K562 (cell line): ENCODE results near the gene ABI3BP. TPM values are rescaled to one million over a fixed set of nuclear protein-coding genes. Genes with fewer than 3 reads are reported as not detected.

Experiments
- ATAC-seq: fragments of 200-7000 bp; cut with Tn5 transposase; 3 replicates; pipeline ENCODE4 v1.9.1; 2020; ENCODE audit warnings: moderate library complexity
- BruUV-seq: library from RNA; stranded (reverse); fragments of 400-500 nt; replicated peaks from 2 replicates; lab custom pipeline; 2021; lab: Mats Ljungman, UMichigan
- CTCF ChIA-PET: fragments of 300-600 bp; formaldehyde crosslinking; extraction: SDS; loops from one replicate; lab custom pipeline; 2021; ENCODE audit warnings: low intra/inter-chr PET ratio; lab: Yijun Ruan, JAX
- POLR2A ChIA-PET: fragments of 300-600, 350-650 bp; sonication (Branson Sonifier 250); formaldehyde crosslinking; extraction: SDS; loops from one replicate; lab custom pipeline; 2021; ENCODE audit warnings: antibody characterized with exemption, inconsistent platforms; lab: Yijun Ruan, JAX
- DNase-seq, 4 experiments: peaks; one replicate each; pipeline versions ENCODE4 v3.0.0 to v3.0.0-alpha.2; 2011 to 2018; ENCODE audit warnings: low spot score in 3 of 4, mixed read lengths in 3 of 4; ENCODE audit errors: extremely low read depth in 1 of 4
- FAIRE-seq: peaks from 2 replicates; lab custom pipeline; 2011; peaks lifted over from hg19 to GRCh38; lab: Jason Lieb, UNC
- H2AFZ ChIP-seq: 2 replicates; pipeline ENCODE4 v1.6.0; 2011; ENCODE audit warnings: low read depth, low read length, control low read depth, inconsistent platforms
- H3K27ac ChIP-seq: fragments of 200-600 bp; 3 replicates; pipeline ENCODE4 v1.8.0; 2011; ENCODE audit warnings: low read depth, mild to moderate bottlenecking, control low read depth, inconsistent platforms, low read length, moderate library complexity, mixed read lengths; ENCODE audit errors: extremely low read depth
- H3K27me3 ChIP-seq, 2 experiments: fragments of 300-600 bp in 1 of 2; 2 replicates in 1 of 2; 3 replicates in 1 of 2; pipeline versions ENCODE4 v1.6.0 to v1.8.0; 2011; ENCODE audit warnings: inconsistent platforms in 2 of 2, low read length in 2 of 2, mild to moderate bottlenecking in 1 of 2, mixed read lengths in 1 of 2, moderate library complexity in 1 of 2; ENCODE audit not compliant: control insufficient read depth in 2 of 2, insufficient read depth in 2 of 2
- H3K36me3 ChIP-seq: fragments of 300-600 bp; 3 replicates; pipeline ENCODE4 v1.8.0; 2011; ENCODE audit warnings: mild to moderate bottlenecking, low read length, inconsistent platforms; ENCODE audit not compliant: control insufficient read depth, insufficient read depth
- H3K4me1 ChIP-seq, 2 experiments: fragments of 200-600 bp in 1 of 2; replicated peaks in 1 of 2; 2 replicates in 1 of 2; 3 replicates in 1 of 2; pipeline versions ENCODE4 v1.5.1 to v1.8.0; 2011; ENCODE audit warnings: inconsistent platforms in 2 of 2, low read length in 2 of 2, mild to moderate bottlenecking in 1 of 2, mixed read lengths in 1 of 2, moderate library complexity in 1 of 2; ENCODE audit not compliant: control insufficient read depth in 2 of 2, insufficient read depth in 2 of 2
- H3K4me2 ChIP-seq: 2 replicates; pipeline ENCODE4 v1.6.1; 2011; ENCODE audit warnings: low read length, control low read depth, inconsistent platforms, mixed read lengths; ENCODE audit not compliant: insufficient read depth
- H3K4me3 ChIP-seq: fragments of 200-600 bp; sonication (generic), shearing (Covaris generic); 2 replicates; pipeline ENCODE4 v1.5.1; 2016; ENCODE audit warnings: control low read depth, inconsistent platforms
- H3K79me2 ChIP-seq: fragments of 200-600 bp; 3 replicates; pipeline ENCODE4 v1.8.0; 2011; ENCODE audit warnings: low read length, inconsistent platforms; ENCODE audit not compliant: control insufficient read depth, insufficient read depth
- H3K9ac ChIP-seq, 2 experiments: 2 replicates each; pipeline versions ENCODE4 v1.6.0 to v1.6.1; 2011; ENCODE audit warnings: low read depth in 2 of 2, low read length in 2 of 2, control low read depth in 1 of 2, inconsistent platforms in 1 of 2, mild to moderate bottlenecking in 1 of 2, mixed read lengths in 1 of 2; ENCODE audit not compliant: insufficient read depth in 1 of 2
- H3K9me1 ChIP-seq: one replicate; pipeline ENCODE4 v1.6.0; 2011; ENCODE audit warnings: inconsistent platforms, mild to moderate bottlenecking, low read length, moderate library complexity; ENCODE audit not compliant: control insufficient read depth, insufficient read depth
- H3K9me3 ChIP-seq: replicated peaks from 2 replicates; pipeline ENCODE4 v1.5.1; 2011; ENCODE audit warnings: low read depth, low read length, inconsistent platforms; ENCODE audit not compliant: control insufficient read depth, insufficient read depth
- H4K20me1 ChIP-seq: replicated peaks from 2 replicates; pipeline ENCODE4 v1.6.1; 2011; ENCODE audit warnings: low read length, inconsistent platforms, mixed read lengths; ENCODE audit not compliant: control insufficient read depth, insufficient read depth
- ARNT ChIP-seq, 2 experiments: fragments of 450-650 bp; IDR thresholded peaks; 2 replicates each; pipeline ENCODE4 v1.6.1; 2016; ENCODE audit warnings: mild to moderate bottlenecking in 1 of 2
- CHCHD3 ChIP-seq: fragments of 250-450 bp; sonication (Bioruptor Pico); IDR thresholded peaks from 2 replicates; pipeline ENCODE4 v2.1.2; 2022; ENCODE audit warnings: mild to moderate bottlenecking
- CHD1 ChIP-seq: fragments of 200-600 bp; sonication (generic); IDR thresholded peaks from one replicate; pipeline ENCODE4 v1.6.1; 2012; ENCODE audit warnings: mild to moderate bottlenecking, moderate library complexity, low read length, inconsistent platforms
- CREBBP ChIP-seq: IDR thresholded peaks from one replicate; pipeline ENCODE4 v1.6.1; 2012; ENCODE audit warnings: low read depth, mild to moderate bottlenecking, control low read depth, inconsistent platforms, low read length
- CXXC5 ChIP-seq: fragments of 250-450 bp; sonication (Bioruptor Pico); IDR thresholded peaks from 2 replicates; pipeline ENCODE4 v1.8.0; 2022; ENCODE audit warnings: inconsistent platforms, mild to moderate bottlenecking, moderate library complexity
- DMBX1 ChIP-seq: fragments of 250-450 bp; sonication (Bioruptor Pico); IDR thresholded peaks from 2 replicates; pipeline ENCODE4 v1.8.0; 2022; ENCODE audit warnings: inconsistent platforms, mild to moderate bottlenecking, moderate library complexity, borderline replicate concordance
- ELK1 ChIP-seq: sonication (generic); formaldehyde crosslinking; IDR thresholded peaks from 2 replicates; pipeline ENCODE4 v1.8.1; 2022; ENCODE audit warnings: missing genetic modification reagents
- FOXA1 ChIP-seq: fragments of 450-650 bp; IDR thresholded peaks from 2 replicates; pipeline ENCODE4 v1.6.1; 2016; ENCODE audit warnings: mild to moderate bottlenecking, borderline replicate concordance
- NFRKB ChIP-seq: fragments of 450-650 bp; IDR thresholded peaks from 2 replicates; pipeline ENCODE4 v1.6.1; 2016; ENCODE audit warnings: low read depth
- SIN3B ChIP-seq: fragments of 450-650 bp; IDR thresholded peaks from 2 replicates; pipeline ENCODE4 v1.6.1; 2017; ENCODE audit warnings: low read depth, mild to moderate bottlenecking, moderate library complexity
- SMARCC2 ChIP-seq: fragments of 450-650 bp; IDR thresholded peaks from 2 replicates; pipeline ENCODE4 v1.6.1; 2017; ENCODE audit warnings: antibody characterized with exemption, moderate library complexity, mild to moderate bottlenecking, low read depth
- ZFP30 ChIP-seq: fragments of 250-450 bp; sonication (Bioruptor Pico); IDR thresholded peaks from 2 replicates; pipeline ENCODE4 v1.8.0; 2022; ENCODE audit warnings: moderate library complexity, mild to moderate bottlenecking, inconsistent platforms, borderline replicate concordance
- WGBS: fragments of 100-300 bp; shearing (Covaris generic); methylation state at CpG from one replicate; pipeline ENCODE4 v1.1.6; 2016; ENCODE audit warnings: low coverage, mixed read lengths; ENCODE audit not compliant: insufficient coverage; ENCODE audit errors: missing lambda C conversion rate; 5-methylcytosine and 5-hydroxymethylcytosine counted together
- in situ Hi-C: fragments of 300-500 bp; cut with MboI; formaldehyde crosslinking; loops from 4 replicates; pipeline ENCODE4 v1.15.0; 2018; ENCODE audit warnings: inconsistent platforms, mixed read lengths
- intact Hi-C: fragments of 100-400 bp; cut with micrococcal nuclease; formaldehyde crosslinking; loops from 2 replicates; pipeline ENCODE4 v1.14.2; 2022
- polyA plus RNA-seq, 8 experiments: library from polyadenylated mRNA; depleted of rRNA in 4 of 8; stranded (reverse) in 5 of 8; unstranded in 3 of 8; fragments of >200 nt; fragmentation: Nextera tagmentation in 2 of 8; fragmentation: Illumina TruSeq in 1 of 8; extraction: Ambion mirVana in 2 of 8; extraction: Trizol in 1 of 8; gene quantifications; 2 replicates each; pipeline versions ENCODE4 v1.2.1 to v1.2.3, GENCODE V29; 2011 to 2014; ENCODE audit warnings: inconsistent platforms in 1 of 8, missing spikeins in 1 of 8
- total RNA-seq, 7 experiments: library from RNA; depleted of rRNA in 6 of 7; stranded (reverse); fragments of >200 nt in 6 of 7; fragmentation: Illumina TruSeq in 2 of 7; extraction: Trizol in 2 of 7; gene quantifications; 2 replicates each; pipeline versions ENCODE4 v1.2.1 to v1.2.3, GENCODE V29; 2011 to 2021; ENCODE audit warnings: low replicate concordance in 1 of 7

The ABI3BP gene
- total and polyA plus RNA-seq, 9 of the 15 experiments (the other 6 are each of a cell fraction or from before 2014, with no cell fraction given): 0.01 to 0.24 (median 0.06) TPM; not detected in 5

- TF ChIP-seq SIN3B (no peak), ELK1 (CRISPR knock-in tag) (no peak), ARNT (IDR thresholded peaks at IDR 0.05) (no peak), CXXC5 (no peak), ZFP30 (CRISPR knock-in tag) (no peak), NFRKB (no peak), DMBX1 (CRISPR knock-in tag) (no peak), CHD1 (no peak), CREBBP (no peak), SMARCC2 (no peak), FOXA1 (no peak), CHCHD3 (no peak)
- TF ChIP-seq, all 486 proteins: peak for 0
- no peak overlapping the region for H3K4me3 ChIP-seq
- H3K4me2 ChIP-seq: no peak overlapping the region
- in situ Hi-C loops: no loop called here
- H3K36me3 ChIP-seq: no peaks in the 10 kb centered on the region
- H2AFZ ChIP-seq: no peak overlapping the region
- DNase-seq (no peak), FAIRE-seq (no peak), ATAC-seq (no peak)
- H3K9ac ChIP-seq: no peak overlapping the region
- 0% methylated on average over 1 of the region's 1 CpG for whole genome bisulfite sequencing
- H3K9me3 ChIP-seq: no peaks in the 10 kb centered on the region
- BruUV-seq: no TSS peak
- H3K79me2 ChIP-seq: no peaks in the 10 kb centered on the region
- ChIA-PET POLR2A (no interaction called here), CTCF (no interaction called here)
- no peak overlapping the region for H3K27ac ChIP-seq
- H3K4me1 ChIP-seq: no peaks in the 10 kb centered on the region
- H4K20me1 ChIP-seq: no peaks in the 10 kb centered on the region
- intact Hi-C loops: no loop called here
- H3K9me1 ChIP-seq: no peaks in the 10 kb centered on the region
- H3K27me3 ChIP-seq: no peaks in the 10 kb centered on the region
Measured at GRCh38 chr3:100988080-100988479, 5.1 kb downstream of the ABI3BP start.
